NB4 (cell line): ENCODE results near the gene MT1F.

Experiments used
- DNase-seq: peaks from one replicate; pipeline ENCODE4 v3.0.0; 2010; ENCODE audit warnings: low read depth
- H3K4me3 ChIP-seq: one replicate; pipeline ENCODE4 v1.5.1; 2011; ENCODE audit warnings: mild to moderate bottlenecking, low read depth, low read length, moderate library complexity
- MYC ChIP-seq: IDR thresholded peaks from 2 replicates; pipeline ENCODE4 v1.6.1; 2011; ENCODE audit warnings: low read depth, low read length
- POLR2A ChIP-seq: IDR thresholded peaks from 2 replicates; pipeline ENCODE4 v1.6.1; 2011; ENCODE audit warnings: mild to moderate bottlenecking; ENCODE audit not compliant: insufficient read length; ENCODE audit errors: extremely low read depth
- TF ChIP-seq, protein P1 (sequence below): IDR thresholded peaks from 2 replicates; pipeline ENCODE4 v1.6.1; 2011; ENCODE audit warnings: low read depth, low read length
- TF ChIP-seq, protein P2 (sequence below): IDR thresholded peaks from one replicate; pipeline ENCODE4 v1.5.1; 2012; ENCODE audit warnings: low read depth, low read length

MT1F gene

DNA sequence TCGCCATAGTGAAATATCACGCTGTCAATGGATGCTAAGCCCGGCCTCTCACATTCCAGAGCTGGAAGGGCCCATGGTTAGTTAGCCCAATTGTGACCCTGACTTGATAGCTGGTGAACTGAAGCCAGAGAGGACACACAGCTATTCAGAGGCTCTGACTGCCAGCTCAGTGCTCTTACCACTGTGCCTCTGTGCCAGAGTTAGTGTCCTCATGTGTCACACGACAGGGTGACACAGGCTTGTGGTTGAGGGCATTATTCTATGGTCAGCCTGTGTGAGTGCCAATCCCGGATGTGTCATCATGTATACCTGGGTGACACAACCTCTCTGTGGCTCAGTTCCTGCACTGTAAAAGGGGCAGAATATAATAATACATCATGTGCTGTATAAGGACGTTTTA lies 22.1 kb downstream of the MT1F start:
- peak; percentile 40 for DNase-seq
- TF ChIP-seq, protein P1, sequence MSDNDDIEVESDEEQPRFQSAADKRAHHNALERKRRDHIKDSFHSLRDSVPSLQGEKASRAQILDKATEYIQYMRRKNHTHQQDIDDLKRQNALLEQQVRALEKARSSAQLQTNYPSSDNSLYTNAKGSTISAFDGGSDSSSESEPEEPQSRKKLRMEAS: no peak
- TF ChIP-seq MYC (no peak), POLR2A (no peak)
- TF ChIP-seq, protein P2, sequence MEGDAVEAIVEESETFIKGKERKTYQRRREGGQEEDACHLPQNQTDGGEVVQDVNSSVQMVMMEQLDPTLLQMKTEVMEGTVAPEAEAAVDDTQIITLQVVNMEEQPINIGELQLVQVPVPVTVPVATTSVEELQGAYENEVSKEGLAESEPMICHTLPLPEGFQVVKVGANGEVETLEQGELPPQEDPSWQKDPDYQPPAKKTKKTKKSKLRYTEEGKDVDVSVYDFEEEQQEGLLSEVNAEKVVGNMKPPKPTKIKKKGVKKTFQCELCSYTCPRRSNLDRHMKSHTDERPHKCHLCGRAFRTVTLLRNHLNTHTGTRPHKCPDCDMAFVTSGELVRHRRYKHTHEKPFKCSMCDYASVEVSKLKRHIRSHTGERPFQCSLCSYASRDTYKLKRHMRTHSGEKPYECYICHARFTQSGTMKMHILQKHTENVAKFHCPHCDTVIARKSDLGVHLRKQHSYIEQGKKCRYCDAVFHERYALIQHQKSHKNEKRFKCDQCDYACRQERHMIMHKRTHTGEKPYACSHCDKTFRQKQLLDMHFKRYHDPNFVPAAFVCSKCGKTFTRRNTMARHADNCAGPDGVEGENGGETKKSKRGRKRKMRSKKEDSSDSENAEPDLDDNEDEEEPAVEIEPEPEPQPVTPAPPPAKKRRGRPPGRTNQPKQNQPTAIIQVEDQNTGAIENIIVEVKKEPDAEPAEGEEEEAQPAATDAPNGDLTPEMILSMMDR: no peak

DNA sequence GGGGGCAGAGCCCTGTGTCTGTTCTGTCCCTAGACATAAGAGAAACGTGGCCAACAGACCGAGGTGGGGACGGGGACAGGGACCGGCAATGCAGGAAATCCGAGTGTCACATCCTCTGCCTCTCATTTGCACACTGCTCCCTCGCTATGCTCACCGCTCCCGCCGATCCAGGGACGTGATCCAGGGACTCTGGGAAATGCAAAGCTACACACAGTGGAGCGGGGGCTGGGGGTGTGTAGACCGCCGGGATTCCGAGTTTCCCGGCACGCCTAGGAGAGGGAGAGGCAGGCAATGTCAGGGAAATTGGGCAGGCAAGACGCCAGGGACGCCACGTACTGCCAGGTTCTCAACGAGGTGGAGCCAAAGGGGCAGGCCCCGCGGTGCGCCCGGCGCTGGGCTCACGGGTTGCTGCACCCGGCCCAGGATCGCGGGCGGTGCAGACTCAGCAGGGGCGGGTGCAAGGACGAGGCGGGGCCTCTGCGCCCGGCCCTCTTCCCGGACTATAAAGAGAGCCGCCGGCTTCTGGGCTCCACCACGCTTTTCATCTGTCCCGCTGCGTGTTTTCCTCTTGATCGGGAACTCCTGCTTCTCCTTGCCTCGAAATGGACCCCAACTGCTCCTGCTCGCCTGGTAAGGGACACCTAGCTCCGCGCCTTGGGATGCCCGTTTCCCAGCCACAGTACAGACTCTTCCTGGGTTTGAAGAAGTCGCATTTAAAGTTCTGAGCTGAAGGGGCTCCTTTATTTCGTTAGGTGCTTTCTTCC lies 24.4 kb downstream of the MT1F start, which contains the start of gene MT1X:
Gene MT1X (plus strand): TSS at position 532 of the 764 bp plus-strand sequence. CDS start 71 bp downstream, at position 603.
- DNase-seq: peak; percentile 92
- H3K4me3 ChIP-seq: peak within 1 kb of the TSS; percentile 77
- TF ChIP-seq, protein P1: peak; percentile 2; the same call in 1 of the 2 replicates
- TF ChIP-seq, protein P2: no peak
- TF ChIP-seq POLR2A: peak; percentile 76

More for the DNA sequence above, 22.1 kb downstream of the MT1F start:
- no peak overlapping the region for H3K4me3 ChIP-seq

DNA sequence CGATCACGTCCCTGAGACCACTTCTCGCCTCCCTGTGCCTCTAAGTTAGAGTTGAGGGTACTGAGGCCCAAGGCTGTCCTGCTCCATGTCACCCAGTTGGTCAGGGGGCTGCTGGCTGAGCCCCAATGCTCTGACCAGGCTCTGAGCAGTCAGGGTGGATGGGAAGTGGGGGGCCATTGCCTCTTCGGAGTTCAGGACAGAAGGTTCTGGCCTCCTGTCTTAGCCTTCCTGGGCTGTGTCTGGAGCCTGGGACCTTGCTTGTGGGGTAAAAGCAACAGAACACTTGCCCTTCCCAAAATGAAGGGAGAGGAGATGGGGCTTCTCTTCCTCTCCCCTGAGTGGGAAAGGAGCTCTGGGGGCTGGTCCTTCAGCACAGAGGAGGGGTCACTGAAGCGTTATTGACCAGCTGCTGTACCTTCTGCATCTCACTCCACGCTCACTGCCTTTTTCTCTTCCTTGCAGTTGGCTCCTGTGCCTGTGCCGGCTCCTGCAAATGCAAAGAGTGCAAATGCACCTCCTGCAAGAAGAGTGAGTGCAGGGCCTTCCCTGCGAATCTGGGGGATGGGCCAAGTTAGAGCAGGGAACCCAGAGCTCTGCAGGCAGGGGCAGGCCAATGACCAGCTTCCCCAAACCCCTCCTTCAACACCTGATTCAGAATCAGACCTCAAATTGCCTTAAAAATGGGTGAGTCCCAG lies 25.1 kb downstream of the MT1F start:
- DNase-seq: peak; percentile 38
- TF ChIP-seq MYC: no peak
- TF ChIP-seq POLR2A: no peak
- TF ChIP-seq, protein P1: no peak
- TF ChIP-seq, protein P2: no peak

DNA sequence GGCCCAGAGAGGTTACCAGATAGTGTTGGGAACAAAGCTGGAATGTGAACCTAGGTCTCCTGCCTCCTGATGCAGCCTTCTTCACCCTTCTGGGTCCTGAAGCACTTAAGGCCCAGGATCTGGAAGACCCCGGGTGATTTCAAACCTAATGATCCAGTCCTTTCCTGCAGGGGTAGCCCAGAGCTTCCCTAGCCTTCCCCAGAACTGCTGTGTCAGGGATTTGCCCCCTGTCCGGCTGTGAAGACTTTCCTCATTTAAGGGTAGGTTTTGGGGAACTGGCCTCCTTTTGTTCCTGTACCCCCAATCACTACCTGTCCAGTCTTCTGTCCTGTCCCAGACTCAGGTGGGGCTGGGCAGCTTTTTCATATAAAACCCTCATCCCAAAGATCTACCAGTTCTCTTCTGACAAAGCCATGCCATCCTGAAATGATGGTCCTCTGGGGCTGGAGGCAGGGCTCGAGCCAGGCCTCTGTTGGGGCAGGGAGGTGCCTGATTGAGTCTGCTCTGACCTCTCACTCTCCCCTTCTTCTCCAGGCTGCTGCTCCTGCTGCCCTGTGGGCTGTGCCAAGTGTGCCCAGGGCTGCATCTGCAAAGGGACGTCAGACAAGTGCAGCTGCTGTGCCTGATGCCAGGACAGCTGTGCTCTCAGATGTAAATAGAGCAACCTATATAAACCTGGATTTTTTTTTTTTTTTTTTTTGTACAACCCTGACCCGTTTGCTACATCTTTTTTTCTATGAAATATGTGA lies 25.8 kb downstream of the MT1F start:
- DNase-seq: no peak
- TF ChIP-seq, protein P2: no peak
- no peak for TF ChIP-seq POLR2A
- TF ChIP-seq, protein P1: no peak
- no peak for TF ChIP-seq MYC
- H3K4me3 ChIP-seq: peak overlapping the region; percentile 77

More for the DNA sequence above, 25.1 kb downstream of the MT1F start:
- peak overlapping the region; percentile 77 for H3K4me3 ChIP-seq

DNA sequence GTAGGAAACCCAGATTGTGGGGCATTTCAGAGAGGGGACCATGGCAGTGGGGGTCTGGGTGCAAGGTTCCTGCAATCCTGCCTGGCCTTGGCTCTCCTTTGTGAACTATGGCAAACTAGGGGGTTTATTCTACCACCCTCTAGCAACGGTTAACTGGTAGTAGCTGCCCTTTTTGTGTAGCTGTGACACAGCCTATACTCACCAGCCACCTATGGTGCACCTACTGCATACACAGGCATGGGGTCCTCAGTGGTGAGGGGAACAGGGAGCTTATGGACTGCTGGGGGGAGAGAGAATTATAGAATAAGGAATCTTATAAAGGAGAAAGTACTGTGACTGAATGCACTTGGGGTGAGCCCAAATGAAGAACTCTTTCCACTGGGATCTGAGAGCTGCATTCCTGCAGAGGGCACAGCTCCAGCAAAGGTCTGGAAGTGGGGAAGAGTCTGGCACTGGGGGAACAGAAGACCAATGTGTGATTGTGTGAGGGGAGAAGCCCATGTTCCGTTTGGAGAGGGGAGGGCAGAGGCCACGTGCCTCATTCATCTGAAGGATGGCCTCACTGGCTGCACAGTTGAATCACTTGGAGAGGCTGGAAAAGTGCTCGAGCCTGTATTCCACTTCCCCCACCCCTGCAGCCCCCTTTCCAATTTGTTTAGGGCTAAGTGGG lies 26.6 kb downstream of the MT1F start:
- H3K4me3 ChIP-seq: no peak overlapping the region
- TF ChIP-seq, protein P2: no peak
- TF ChIP-seq POLR2A (no peak), MYC (no peak)
- TF ChIP-seq, protein P1: no peak
- no peak for DNase-seq
